GM10266 (cell line): Measurements from ENCODE around the gene CCDC40.
A peak's percentile ranks its signal among the peaks of the same experiment; 100 is the strongest.

Experiments
- DNase-seq: peaks from one replicate; pipeline ENCODE4 v3.0.0; 2012; ENCODE audit errors: extremely low spot score
- CTCF ChIP-seq: IDR thresholded peaks from 2 replicates; pipeline ENCODE4 v1.5.1; 2012; ENCODE audit warnings: mild to moderate bottlenecking, low read depth; ENCODE audit not compliant: control insufficient read depth, insufficient read depth; ENCODE audit errors: missing control alignments

Gene CCDC40

DNA sequence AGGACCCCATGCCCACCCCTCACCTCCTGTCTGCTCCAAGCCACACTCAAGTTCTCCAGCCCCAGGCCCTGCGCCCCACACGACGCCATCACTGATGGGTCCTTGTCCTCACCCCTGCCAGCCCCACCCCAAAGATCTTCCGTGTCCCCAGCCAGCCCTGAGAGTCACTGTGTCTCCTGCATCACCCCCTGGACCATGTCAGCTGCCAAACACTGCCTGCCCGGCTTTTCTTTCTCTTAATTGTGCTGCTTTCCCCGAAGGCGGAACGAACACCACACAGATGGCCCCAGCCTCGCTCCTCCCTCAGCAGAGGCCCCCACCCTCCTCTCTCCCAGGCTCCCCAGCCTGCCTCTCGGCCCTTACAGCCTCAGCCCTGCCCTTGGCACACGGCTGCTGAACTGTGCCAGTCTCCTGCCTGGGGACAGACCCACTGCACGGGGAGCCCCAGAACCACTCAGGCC is 60.1 kb downstream of the CCDC40 start:
- TF ChIP-seq CTCF: no peak

DNA sequence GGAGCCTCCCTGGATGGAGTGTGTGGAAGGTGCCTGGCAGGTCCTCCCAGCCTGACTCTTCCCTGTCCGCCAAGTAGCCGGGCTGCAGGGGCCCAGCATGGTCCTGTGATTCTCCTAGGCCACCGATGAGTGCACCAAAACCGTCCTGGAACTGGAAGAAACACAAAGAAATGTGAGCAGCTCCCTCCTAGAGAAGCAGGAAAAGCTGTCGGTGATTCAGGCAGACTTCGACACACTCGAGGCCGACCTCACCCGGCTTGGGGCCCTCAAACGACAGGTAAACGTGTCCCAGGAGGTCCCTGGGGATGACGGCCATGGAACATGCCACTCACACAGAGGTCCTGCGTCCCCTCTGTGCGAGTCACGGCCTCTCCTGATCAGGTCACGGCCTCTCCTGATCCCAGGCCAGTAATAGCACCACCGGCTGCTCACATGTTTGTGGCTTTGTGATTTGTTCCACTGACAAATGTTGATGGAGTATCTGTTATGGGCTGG is 60.7 kb downstream of the CCDC40 start:
- DNase-seq: no peak
- TF ChIP-seq CTCF: no peak

More for the DNA sequence above, 60.1 kb downstream of the CCDC40 start:
- no peak for DNase-seq

DNA sequence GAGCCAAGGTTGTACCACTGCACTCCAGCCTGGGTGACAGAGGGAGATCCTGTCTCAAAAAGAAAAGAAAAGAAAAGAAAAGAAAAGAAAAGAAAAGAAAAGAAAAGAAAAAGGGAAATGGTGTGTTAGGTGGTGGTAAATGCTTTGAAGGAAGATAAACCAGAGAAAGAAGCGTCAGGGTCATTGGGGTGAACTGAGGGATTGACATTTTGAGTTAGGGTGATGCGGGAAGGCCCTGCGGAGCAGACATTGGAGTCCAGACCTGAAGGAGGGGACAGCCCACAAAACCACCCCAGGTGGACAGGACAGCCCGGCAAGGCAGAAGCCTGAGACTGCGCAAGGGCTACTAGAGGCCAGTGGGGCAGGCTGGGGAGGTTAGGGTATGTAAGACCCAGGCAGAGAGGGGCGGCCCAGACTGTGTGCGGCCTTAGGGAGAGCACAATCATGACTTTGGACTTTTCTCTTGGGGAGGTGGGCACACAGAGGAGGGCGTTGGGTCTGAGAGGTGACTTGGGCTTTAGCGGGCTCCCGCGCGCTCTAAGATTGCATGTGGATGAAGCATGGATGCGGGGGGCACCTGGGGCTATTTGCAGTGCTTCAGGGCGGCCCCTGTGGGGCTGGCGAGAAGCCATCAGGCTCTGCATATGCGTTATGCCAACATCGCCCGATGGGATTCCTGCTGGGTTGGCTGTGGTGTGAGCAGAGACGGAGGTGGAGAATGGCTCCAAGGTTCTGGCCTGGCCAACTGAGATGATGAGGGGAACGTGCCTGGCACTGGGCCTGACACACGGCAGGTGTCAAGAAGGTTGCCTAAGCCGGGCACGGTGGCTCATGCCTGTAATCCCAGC is 61.6 kb downstream of the CCDC40 start:
- no peak for TF ChIP-seq CTCF
- DNase-seq: no peak

GRCh38 chr17:80099291-80100034 is 63.0 kb downstream of the CCDC40 start:
- no peak for TF ChIP-seq CTCF
- no peak for DNase-seq

DNA sequence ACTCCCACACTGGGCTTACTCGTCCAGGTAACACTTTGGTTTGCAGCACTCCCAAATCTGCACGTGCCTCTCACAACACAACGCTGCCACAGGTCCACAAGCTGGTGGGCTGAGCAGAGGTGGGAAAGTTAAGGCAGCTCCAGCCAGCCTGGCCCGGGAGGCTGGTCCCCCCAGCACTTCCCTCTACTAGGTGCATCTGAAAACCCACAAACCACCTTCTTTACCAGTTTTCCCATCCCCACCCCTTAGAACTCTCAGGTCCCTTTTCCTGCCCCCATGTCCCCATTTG is 63.5 kb downstream of the CCDC40 start:
- no peak for DNase-seq

DNA sequence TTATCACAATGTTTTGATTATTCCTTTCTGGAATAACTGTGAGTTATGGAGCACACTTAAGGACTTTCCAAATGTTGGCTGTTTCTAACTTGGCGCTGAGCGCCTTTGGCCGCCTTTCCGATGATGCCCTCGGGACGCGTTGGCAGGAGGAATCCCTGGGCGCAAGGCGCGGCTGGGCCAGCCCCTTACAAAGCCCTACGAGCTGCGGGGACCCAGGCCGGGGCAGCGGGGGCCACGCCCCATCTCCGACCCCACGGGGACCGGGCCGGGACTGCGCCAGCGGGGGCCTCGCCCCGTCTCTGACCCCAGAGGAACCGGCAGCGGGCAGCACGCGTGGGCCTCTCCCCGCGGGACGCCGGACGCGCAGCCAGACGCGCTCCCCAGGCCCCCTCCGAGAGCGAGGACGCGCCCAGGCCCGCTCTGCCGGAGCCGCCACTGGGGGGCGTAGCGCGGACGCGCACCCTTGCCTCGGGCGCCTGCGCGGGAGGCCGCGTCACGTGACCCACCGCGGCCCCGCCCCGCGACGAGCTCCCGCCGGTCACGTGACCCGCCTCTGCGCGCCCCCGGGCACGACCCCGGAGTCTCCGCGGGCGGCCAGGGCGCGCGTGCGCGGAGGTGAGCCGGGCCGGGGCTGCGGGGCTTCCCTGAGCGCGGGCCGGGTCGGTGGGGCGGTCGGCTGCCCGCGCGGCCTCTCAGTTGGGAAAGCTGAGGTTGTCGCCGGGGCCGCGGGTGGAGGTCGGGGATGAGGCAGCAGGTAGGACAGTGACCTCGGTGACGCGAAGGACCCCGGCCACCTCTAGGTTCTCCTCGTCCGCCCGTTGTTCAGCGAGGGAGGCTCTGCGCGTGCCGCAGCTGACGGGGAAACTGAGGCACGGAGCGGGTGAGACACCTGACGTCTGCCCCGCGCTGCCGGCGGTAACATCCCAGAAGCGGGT is 64.8 kb downstream of the CCDC40 start, which contains the start of gene GAA:
Gene GAA, plus strand, starts transcription at position 571 of the 935 bp plus-strand sequence. CDS start 3,006 bp downstream, outside the sequence.
- DNase-seq: peak; percentile 100
- TF ChIP-seq CTCF: peak; percentile 99

More for the DNA sequence above, 63.5 kb downstream of the CCDC40 start:
- no peak for TF ChIP-seq CTCF
